Mesothelial cell of epicardium (in vitro differentiated cells): ENCODE results near the gene SPAAR. TPM values are rescaled to one million over a fixed set of nuclear protein-coding genes. Genes with fewer than 3 reads are reported as not detected.

Source experiments
- DNase-seq, 2 experiments: peaks; one replicate each; pipeline ENCODE4 v3.0.0; 2021; ENCODE audit warnings: low spot score in 2 of 2; ENCODE audit not compliant: unreplicated experiment in 2 of 2
- H3K27ac Mint-ChIP-seq: 2 replicates; pipeline ENCODE4 v1.8.0; 2021; ENCODE audit warnings: mixed read lengths
- H3K27me3 Mint-ChIP-seq: 2 replicates; pipeline ENCODE4 v1.8.0; 2021; ENCODE audit warnings: low read depth, mixed read lengths
- H3K36me3 Mint-ChIP-seq: 2 replicates; pipeline ENCODE4 v1.8.0; 2021; ENCODE audit warnings: mixed read lengths
- H3K4me1 Mint-ChIP-seq: 2 replicates; pipeline ENCODE4 v1.8.0; 2021; ENCODE audit warnings: mixed read lengths
- H3K4me3 Mint-ChIP-seq: 2 replicates; pipeline ENCODE4 v1.8.0; 2021; ENCODE audit warnings: mild to moderate bottlenecking, moderate library complexity, mixed read lengths
- H3K9me3 Mint-ChIP-seq: 2 replicates; pipeline ENCODE4 v1.8.0; 2021; ENCODE audit warnings: mixed read lengths
- CTCF ChIP-seq: fragments of 200-600 bp; sonication (generic); IDR thresholded peaks from one replicate; pipeline ENCODE4 v1.5.0; 2021; ENCODE audit warnings: antibody characterized with exemption; ENCODE audit not compliant: unreplicated experiment
- total RNA-seq: library from RNA; stranded (reverse); gene quantifications from 3 replicates; pipeline ENCODE4 v1.2.1, GENCODE V29; 2021

Gene SPAAR
- total RNA-seq, 1 donor from 2014 or later: 0.47 TPM

- H3K4me1 Mint-ChIP-seq: peaks cover 10% of the 10 kb centered on the region
- DNase-seq: no peak
- no peak overlapping the region for H3K4me3 Mint-ChIP-seq
- TF ChIP-seq CTCF: no peak
- no peak overlapping the region for H3K27ac Mint-ChIP-seq
- peaks cover 2% of the 10 kb centered on the region for H3K9me3 Mint-ChIP-seq
- H3K36me3 Mint-ChIP-seq: no peaks in the 10 kb centered on the region
- peaks cover 40% of the 10 kb centered on the region for H3K27me3 Mint-ChIP-seq
Observed at GRCh38 chr9:35942286-35942685, 33.0 kb downstream of the SPAAR start.

GRCh38 chr9:35944173-35944572 lies 34.9 kb downstream of the SPAAR start:
- H3K9me3 Mint-ChIP-seq: no peaks in the 10 kb centered on the region
- H3K4me1 Mint-ChIP-seq: peaks cover 18% of the 10 kb centered on the region
- no peaks in the 10 kb centered on the region for H3K36me3 Mint-ChIP-seq
- H3K4me3 Mint-ChIP-seq: no peak overlapping the region
- no peak for TF ChIP-seq CTCF
- no peak overlapping the region for H3K27ac Mint-ChIP-seq
- peaks cover 40% of the 10 kb centered on the region for H3K27me3 Mint-ChIP-seq
- no peak for DNase-seq

- Mint-ChIP-seq H3K4me1 (peaks cover 21% of the 10 kb centered on the region), H3K36me3 (no peaks in the 10 kb centered on the region), H3K27me3 (peaks cover 39% of the 10 kb centered on the region), H3K9me3 (no peaks in the 10 kb centered on the region), H3K4me3 (no peak overlapping the region), H3K27ac (no peak overlapping the region)
- DNase-seq: no peak
- TF ChIP-seq CTCF: no peak
Observed at GRCh38 chr9:35944841-35945240, 35.6 kb downstream of the SPAAR start.

GRCh38 chr9:35945341-35946018 lies 36.2 kb downstream of the SPAAR start:
- peak; percentile 68 for TF ChIP-seq CTCF
- peaks cover 19% of the 10 kb centered on the region for H3K4me1 Mint-ChIP-seq
- no peaks in the 10 kb centered on the region for H3K36me3 Mint-ChIP-seq
- no peak overlapping the region for H3K27ac Mint-ChIP-seq
- H3K4me3 Mint-ChIP-seq: peak overlapping the region; percentile 64
- no peaks in the 10 kb centered on the region for H3K9me3 Mint-ChIP-seq
- peaks cover 35% of the 10 kb centered on the region for H3K27me3 Mint-ChIP-seq
- DNase-seq: peak; percentile 53 to 72

- Mint-ChIP-seq H3K4me3 (no peak overlapping the region), H3K27ac (peak overlapping the region; percentile 39), H3K4me1 (peaks cover 19% of the 10 kb centered on the region), H3K9me3 (no peaks in the 10 kb centered on the region), H3K27me3 (peaks cover 26% of the 10 kb centered on the region), H3K36me3 (no peaks in the 10 kb centered on the region)
- no peak for DNase-seq
- no peak for TF ChIP-seq CTCF
Observed at GRCh38 chr9:35948451-35948850, 39.2 kb downstream of the SPAAR start.
